Keratinocyte (primary cell): Measurements from ENCODE around the gene ATPAF1. TPM values are rescaled to one million over a fixed set of nuclear protein-coding genes. Genes with fewer than 3 reads are reported as not detected.

Experiments used
- DNase-seq: peaks from one replicate; pipeline ENCODE4 v3.0.0-alpha.2; 2011; ENCODE audit warnings: low read depth, missing footprints, low spot score
- FAIRE-seq: peaks from 2 replicates; lab custom pipeline; 2011; peaks lifted over from hg19 to GRCh38; lab: Jason Lieb, UNC
- H2AFZ ChIP-seq: 2 replicates; pipeline ENCODE4 v1.6.0; 2012; ENCODE audit warnings: low read length, control low read depth, inconsistent platforms; ENCODE audit not compliant: control insufficient read depth
- H3K27ac ChIP-seq: 2 replicates; pipeline ENCODE4 v1.5.1; 2011; ENCODE audit warnings: low read length; ENCODE audit not compliant: control insufficient read depth, insufficient read depth
- H3K27me3 ChIP-seq: 3 replicates; pipeline ENCODE4 v1.6.0; 2011; ENCODE audit warnings: low read length; ENCODE audit not compliant: control insufficient read depth, insufficient read depth; ENCODE audit errors: extremely low read depth
- H3K36me3 ChIP-seq, 2 experiments: 2 replicates in 1 of 2; 3 replicates in 1 of 2; pipeline ENCODE4 v1.5.1; 2011; ENCODE audit warnings: low read length in 2 of 2, mild to moderate bottlenecking in 1 of 2; ENCODE audit not compliant: control insufficient read depth in 2 of 2, insufficient read depth in 2 of 2; ENCODE audit errors: extremely low read depth in 1 of 2
- H3K4me1 ChIP-seq: 3 replicates; pipeline ENCODE4 v1.5.1; 2011; ENCODE audit warnings: low read length; ENCODE audit not compliant: control insufficient read depth, insufficient read depth; ENCODE audit errors: extremely low read depth
- H3K4me2 ChIP-seq: 3 replicates; pipeline ENCODE4 v1.6.0; 2011; ENCODE audit warnings: low read depth, low read length; ENCODE audit not compliant: control insufficient read depth, insufficient read depth; ENCODE audit errors: extremely low read depth
- H3K4me3 ChIP-seq, 3 experiments: fragments of 200-600 bp in 1 of 3; sonication (generic) in 1 of 3; 2 replicates in 2 of 3; 3 replicates in 1 of 3; pipeline ENCODE4 v1.5.1; 2011 to 2016; ENCODE audit warnings: low read length in 3 of 3, mild to moderate bottlenecking in 3 of 3, control low read depth in 2 of 3, inconsistent platforms in 1 of 3, low read depth in 1 of 3, mixed read lengths in 1 of 3, mixed run types in 1 of 3, moderate library complexity in 1 of 3; ENCODE audit not compliant: control insufficient read depth in 2 of 3, insufficient read depth in 2 of 3; ENCODE audit errors: extremely low read depth in 1 of 3
- H3K79me2 ChIP-seq: 2 replicates; pipeline ENCODE4 v1.6.0; 2012; ENCODE audit warnings: low read length; ENCODE audit not compliant: control insufficient read depth, insufficient read depth
- H3K9ac ChIP-seq: 3 replicates; pipeline ENCODE4 v1.6.0; 2011; ENCODE audit warnings: low read length; ENCODE audit not compliant: control insufficient read depth, insufficient read depth; ENCODE audit errors: extremely low read depth
- H3K9me1 ChIP-seq: 3 replicates; pipeline ENCODE4 v1.6.0; 2011; ENCODE audit warnings: low read length; ENCODE audit not compliant: control insufficient read depth, insufficient read depth; ENCODE audit errors: extremely low read depth
- H3K9me3 ChIP-seq: 2 replicates; pipeline ENCODE4 v1.5.1; 2012; ENCODE audit warnings: low read depth, low read length; ENCODE audit not compliant: control insufficient read depth
- H4K20me1 ChIP-seq: 3 replicates; pipeline ENCODE4 v1.6.0; 2011; ENCODE audit warnings: low read length; ENCODE audit not compliant: control insufficient read depth, insufficient read depth; ENCODE audit errors: extremely low read depth
- EZH2 ChIP-seq: IDR thresholded peaks from one replicate; pipeline ENCODE4 v1.6.1; 2012; ENCODE audit warnings: inconsistent platforms, mild to moderate bottlenecking, low read length, moderate library complexity
- dilution Hi-C: fragments of 300-500 bp; cut with MboI; formaldehyde crosslinking; loops from one replicate; pipeline ENCODE4 v1.7.0; 2020; ENCODE audit warnings: low sequenced_read_pairs; ENCODE audit not compliant: extremely low pct_ligation_motif_present
- polyA plus RNA-seq, 5 experiments: library from polyadenylated mRNA; depleted of rRNA in 3 of 5; stranded (reverse) in 3 of 5; stranded (forward) in 1 of 5; unstranded in 1 of 5; fragments of >200 nt; gene quantifications; 1 replicate in 1 of 5; 2 replicates in 3 of 5; 3 replicates in 1 of 5; pipeline versions ENCODE4 v1.2.1 to v1.2.3, GENCODE V29; 2011 to 2012; ENCODE audit warnings: missing spikeins in 2 of 5, low read depth in 1 of 5, low replicate concordance in 1 of 5
- TF ChIP-seq, protein P1 (sequence below), 3 experiments: IDR thresholded peaks in 1 of 3; conservative IDR thresholded peaks in 1 of 3; optimal IDR thresholded peaks in 1 of 3; 2 replicates in 2 of 3; 3 replicates in 1 of 3; pipeline versions ENCODE3 to v1.5.1; 2011; ENCODE audit warnings: low read length in 3 of 3, mild to moderate bottlenecking in 3 of 3, moderate library complexity in 2 of 3, control low read depth in 1 of 3, inconsistent platforms in 1 of 3; ENCODE audit not compliant: insufficient read depth in 2 of 3; ENCODE audit errors: extremely low read depth in 1 of 3

The ATPAF1 gene
- polyA plus RNA-seq, 1 donor (not counting 4 experiments of a cell fraction or from before 2014, with no cell fraction given), result 55.6 TPM

GRCh38 chr1:46616277-46617107, 51.7 kb downstream of the ATPAF1 start, which contains the start of gene MOB3C:
MOB3C (minus strand) TSS chr1:46616811; CDS start chr1:46613321, 3,490 bp downstream.
- Histone ChIP-seq H3K9me3 (no peaks in the 10 kb centered on the region), H3K4me2 (peak within 1 kb of the TSS; percentile 89), H3K4me1 (peaks cover 43% of the 10 kb centered on the region), H3K79me2 (peaks cover 13% of the 10 kb centered on the region), H3K4me3 (peak within 1 kb of the TSS; percentile 79 to 83 (median 80)), H4K20me1 (no peaks in the 10 kb centered on the region), H3K9ac (peak within 1 kb of the TSS; percentile 82), H3K27ac (peak within 1 kb of the TSS; percentile 65), H3K27me3 (no peaks in the 10 kb centered on the region), H2AFZ (peak within 1 kb of the TSS; percentile 93), H3K9me1 (peaks cover 5% of the 10 kb centered on the region), H3K36me3 (no peaks in the 10 kb centered on the region)
- DNase-seq (no peak), FAIRE-seq (no peak)
- TF ChIP-seq, protein P1, sequence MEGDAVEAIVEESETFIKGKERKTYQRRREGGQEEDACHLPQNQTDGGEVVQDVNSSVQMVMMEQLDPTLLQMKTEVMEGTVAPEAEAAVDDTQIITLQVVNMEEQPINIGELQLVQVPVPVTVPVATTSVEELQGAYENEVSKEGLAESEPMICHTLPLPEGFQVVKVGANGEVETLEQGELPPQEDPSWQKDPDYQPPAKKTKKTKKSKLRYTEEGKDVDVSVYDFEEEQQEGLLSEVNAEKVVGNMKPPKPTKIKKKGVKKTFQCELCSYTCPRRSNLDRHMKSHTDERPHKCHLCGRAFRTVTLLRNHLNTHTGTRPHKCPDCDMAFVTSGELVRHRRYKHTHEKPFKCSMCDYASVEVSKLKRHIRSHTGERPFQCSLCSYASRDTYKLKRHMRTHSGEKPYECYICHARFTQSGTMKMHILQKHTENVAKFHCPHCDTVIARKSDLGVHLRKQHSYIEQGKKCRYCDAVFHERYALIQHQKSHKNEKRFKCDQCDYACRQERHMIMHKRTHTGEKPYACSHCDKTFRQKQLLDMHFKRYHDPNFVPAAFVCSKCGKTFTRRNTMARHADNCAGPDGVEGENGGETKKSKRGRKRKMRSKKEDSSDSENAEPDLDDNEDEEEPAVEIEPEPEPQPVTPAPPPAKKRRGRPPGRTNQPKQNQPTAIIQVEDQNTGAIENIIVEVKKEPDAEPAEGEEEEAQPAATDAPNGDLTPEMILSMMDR (optimal IDR thresholded peaks at IDR 0.05 in 1 of 3, IDR thresholded peaks at IDR 0.05 in 1 of 3, conservative IDR thresholded peaks at IDR 0.05 in 1 of 3; ENCODE audit: extremely low read depth in 1 of 3, insufficient read depth in 2 of 3, low read length in 3 of 3), result no peak
- TF ChIP-seq EZH2, result no peak
- dilution Hi-C loops, result no loop called here

DNA sequence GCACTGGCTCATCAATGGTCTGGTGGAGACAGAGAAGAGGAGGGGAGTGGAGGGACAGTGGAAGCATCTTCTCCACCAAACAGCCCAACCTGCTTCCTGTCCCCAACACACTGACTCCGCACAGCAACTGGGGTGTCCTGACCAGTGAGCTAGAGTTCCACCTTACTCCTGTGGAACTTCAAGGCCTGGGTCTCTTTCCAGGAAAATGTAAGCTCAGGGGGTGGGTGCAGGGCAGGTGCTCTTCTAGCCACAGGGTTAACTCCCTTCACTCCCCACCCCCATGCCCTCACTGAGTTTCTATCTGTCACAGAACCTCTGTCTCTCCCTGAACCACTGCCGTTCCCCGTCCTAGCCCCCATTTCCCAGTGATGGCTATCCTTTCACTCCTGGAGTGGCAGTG, 52.4 kb downstream of the ATPAF1 start:
- TF ChIP-seq EZH2, result no peak
- TF ChIP-seq, protein P1 (optimal IDR thresholded peaks at IDR 0.05 in 1 of 3, IDR thresholded peaks at IDR 0.05 in 1 of 3, conservative IDR thresholded peaks at IDR 0.05 in 1 of 3; ENCODE audit: extremely low read depth in 1 of 3, insufficient read depth in 2 of 3, low read length in 3 of 3), result no peak

More for the DNA sequence above, 52.4 kb downstream of the ATPAF1 start:
- no peaks in the 10 kb centered on the region for H3K36me3 ChIP-seq
- peaks cover 13% of the 10 kb centered on the region for H3K79me2 ChIP-seq
- no peaks in the 10 kb centered on the region for H3K27me3 ChIP-seq
- no peak for FAIRE-seq
- peak overlapping the region; percentile 29 for H3K27ac ChIP-seq
- H2AFZ ChIP-seq, result no peak overlapping the region
- H3K4me1 ChIP-seq, result peaks cover 51% of the 10 kb centered on the region
- H3K4me3 ChIP-seq, result peak overlapping the region; percentile 79 to 83 (median 80)
- H3K9ac ChIP-seq, result peak overlapping the region; percentile 82
- peak overlapping the region; percentile 77 for H3K4me2 ChIP-seq
- dilution Hi-C loops, result no loop called here
- no peaks in the 10 kb centered on the region for H3K9me3 ChIP-seq
- H3K9me1 ChIP-seq, result peaks cover 5% of the 10 kb centered on the region
- no peaks in the 10 kb centered on the region for H4K20me1 ChIP-seq
- DNase-seq, result no peak
